GM13976 (cell line): ENCODE data around the gene SAA4.

Experiments used
- DNase-seq: peaks from one replicate; pipeline ENCODE4 v3.0.0; 2012; ENCODE audit warnings: low spot score
- CTCF ChIP-seq: IDR thresholded peaks from 2 replicates; pipeline ENCODE4 v1.5.1; 2012; ENCODE audit warnings: borderline replicate concordance, mild to moderate bottlenecking; ENCODE audit not compliant: insufficient read depth; ENCODE audit errors: extremely low read depth, missing control alignments, control extremely low read depth
- in situ Hi-C: fragments of 300-500 bp; cut with MboI; formaldehyde crosslinking; loops from one replicate; pipeline ENCODE4 v1.12.0; 2022; ENCODE audit warnings: low sequenced_read_pairs, mixed read lengths, inconsistent platforms; ENCODE audit not compliant: unreplicated experiment

SAA4 gene

GRCh38 chr11:18188796-18189195, 47.8 kb downstream of the SAA4 start:
- in situ Hi-C loops = no loop called here
- TF ChIP-seq CTCF = no peak
- DNase-seq = no peak
